ENCODE measurements around the gene AXDND1.
"Not testable (repeated sequence)": the region's sequence is repeated elsewhere in the genome, so short reads cannot be mapped to it uniquely, and the experiment has no call there.

GRCh38 chr1:179361631-179362030 is 4.1 kb upstream of the AXDND1 start:
- TF ChIP-seq POLR2A (IDR thresholded peaks at IDR 0.05) = not testable (repeated sequence)
- TF ChIP-seq, protein P1, sequence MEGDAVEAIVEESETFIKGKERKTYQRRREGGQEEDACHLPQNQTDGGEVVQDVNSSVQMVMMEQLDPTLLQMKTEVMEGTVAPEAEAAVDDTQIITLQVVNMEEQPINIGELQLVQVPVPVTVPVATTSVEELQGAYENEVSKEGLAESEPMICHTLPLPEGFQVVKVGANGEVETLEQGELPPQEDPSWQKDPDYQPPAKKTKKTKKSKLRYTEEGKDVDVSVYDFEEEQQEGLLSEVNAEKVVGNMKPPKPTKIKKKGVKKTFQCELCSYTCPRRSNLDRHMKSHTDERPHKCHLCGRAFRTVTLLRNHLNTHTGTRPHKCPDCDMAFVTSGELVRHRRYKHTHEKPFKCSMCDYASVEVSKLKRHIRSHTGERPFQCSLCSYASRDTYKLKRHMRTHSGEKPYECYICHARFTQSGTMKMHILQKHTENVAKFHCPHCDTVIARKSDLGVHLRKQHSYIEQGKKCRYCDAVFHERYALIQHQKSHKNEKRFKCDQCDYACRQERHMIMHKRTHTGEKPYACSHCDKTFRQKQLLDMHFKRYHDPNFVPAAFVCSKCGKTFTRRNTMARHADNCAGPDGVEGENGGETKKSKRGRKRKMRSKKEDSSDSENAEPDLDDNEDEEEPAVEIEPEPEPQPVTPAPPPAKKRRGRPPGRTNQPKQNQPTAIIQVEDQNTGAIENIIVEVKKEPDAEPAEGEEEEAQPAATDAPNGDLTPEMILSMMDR (IDR thresholded peaks at IDR 0.05 in 4 of 5, conservative IDR thresholded peaks at IDR 0.05 in 1 of 5) = not testable (repeated sequence)

Data from gastrocnemius medialis (tissue), 4 donors.